D721Med (cell line): Measurements from ENCODE around the gene ABTB2.

ENCODE experiments used
- DNase-seq: peaks from one replicate; pipeline ENCODE4 v3.0.0; 2011; ENCODE audit warnings: low spot score; ENCODE audit not compliant: insufficient read length
- FAIRE-seq: peaks from 2 replicates; lab custom pipeline; 2011; peaks lifted over from hg19 to GRCh38; lab: Jason Lieb, UNC
- CTCF ChIP-seq: IDR thresholded peaks from 2 replicates; pipeline ENCODE4 v1.5.1; 2012; ENCODE audit warnings: mild to moderate bottlenecking, control low read depth; ENCODE audit not compliant: insufficient read depth; ENCODE audit errors: missing control alignments

Gene ABTB2

GRCh38 chr11:34337016-34337415, 20.8 kb downstream of the ABTB2 start:
- no peak for TF ChIP-seq CTCF
- no peak for FAIRE-seq
- no peak for DNase-seq

GRCh38 chr11:34335801-34336200, 22.0 kb downstream of the ABTB2 start:
- TF ChIP-seq CTCF: no peak
- FAIRE-seq (no peak), DNase-seq (no peak)

- FAIRE-seq: no peak
- no peak for DNase-seq
- no peak for TF ChIP-seq CTCF
These were observed 22.5 kb downstream of the ABTB2 start for GRCh38 chr11:34335331-34335730.

- no peak for TF ChIP-seq CTCF
These were observed 24.0 kb downstream of the ABTB2 start for GRCh38 chr11:34333787-34334186.

DNA sequence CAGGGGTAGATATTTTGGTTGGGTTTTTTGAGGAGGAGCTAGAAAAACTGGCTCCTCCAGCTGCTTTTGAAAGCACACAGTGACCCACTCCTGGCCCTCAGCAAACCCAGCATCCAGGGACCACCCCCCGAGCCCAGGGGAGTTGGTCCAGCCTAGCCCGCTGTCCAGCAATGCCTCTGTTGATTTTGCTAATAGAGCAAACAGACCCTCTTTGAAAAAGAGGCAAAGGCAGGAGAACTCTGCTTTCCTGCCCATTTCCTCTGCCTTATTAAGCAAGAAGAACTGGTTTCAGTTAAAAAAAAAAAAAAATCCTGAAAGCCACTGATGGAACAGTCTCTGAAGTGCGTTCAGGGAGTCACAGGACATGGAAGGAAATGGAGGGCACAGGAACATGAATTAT, 25.3 kb downstream of the ABTB2 start:
- no peak for DNase-seq
- TF ChIP-seq CTCF: no peak
- no peak for FAIRE-seq

More at GRCh38 chr11:34333787-34334186, 24.0 kb downstream of the ABTB2 start:
- DNase-seq (no peak), FAIRE-seq (no peak)

DNA sequence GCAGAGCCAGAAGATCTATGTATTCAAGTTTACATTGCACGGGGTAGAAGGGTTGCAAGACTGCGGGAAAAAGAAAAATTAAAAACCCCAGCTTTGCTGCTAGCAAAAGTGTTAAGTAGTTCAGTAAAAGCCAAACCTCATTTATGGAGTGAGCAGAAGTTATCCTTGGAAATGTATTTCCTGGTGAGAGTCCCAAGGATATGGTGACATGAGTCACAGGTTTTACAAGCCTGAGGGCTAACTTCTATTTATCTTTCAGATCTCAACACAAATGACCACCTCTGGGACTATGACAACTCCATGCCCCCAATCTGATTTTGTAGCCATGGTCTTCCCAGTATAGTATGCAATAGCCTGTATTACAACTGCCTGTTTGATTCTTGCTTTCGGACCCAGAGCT, 26.1 kb downstream of the ABTB2 start:
- no peak for FAIRE-seq
- TF ChIP-seq CTCF: no peak
- no peak for DNase-seq

- DNase-seq (no peak), FAIRE-seq (no peak)
- no peak for TF ChIP-seq CTCF
These were observed 26.5 kb downstream of the ABTB2 start for GRCh38 chr11:34331329-34331728.
